Adipocyte (in vitro differentiated cells): ENCODE measurements around the gene SPSB4.

ENCODE experiments used
- DNase-seq: peaks from one replicate; pipeline ENCODE4 v3.0.0-alpha.2; 2015; ENCODE audit warnings: low read depth
- H3K27me3 ChIP-seq: replicated peaks from 2 replicates; pipeline ENCODE4 v1.7.0; 2013; ENCODE audit warnings: mild to moderate bottlenecking, low read length, moderate library complexity; ENCODE audit not compliant: control insufficient read depth, insufficient read depth
- H3K36me3 ChIP-seq: 2 replicates; pipeline ENCODE4 v1.7.0; 2013; ENCODE audit warnings: low read length, mild to moderate bottlenecking, moderate library complexity; ENCODE audit not compliant: control insufficient read depth, insufficient read depth, severe bottlenecking
- H3K4me1 ChIP-seq: 2 replicates; pipeline ENCODE4 v1.7.0; 2013; ENCODE audit warnings: mild to moderate bottlenecking, low read length, moderate library complexity; ENCODE audit not compliant: control insufficient read depth, insufficient read depth
- H3K4me3 ChIP-seq: 2 replicates; pipeline ENCODE4 v1.7.0; 2013; ENCODE audit warnings: mild to moderate bottlenecking, low read length, moderate library complexity
- H3K9ac ChIP-seq: 2 replicates; pipeline ENCODE4 v1.7.0; 2013; ENCODE audit warnings: mild to moderate bottlenecking, low read length, moderate library complexity
- H3K9me3 ChIP-seq: 2 replicates; pipeline ENCODE4 v1.7.0; 2013; ENCODE audit warnings: mild to moderate bottlenecking, low read length, moderate library complexity; ENCODE audit not compliant: control insufficient read depth

SPSB4 gene

GRCh38 chr3:141100531-141101320 is 49.6 kb downstream of the SPSB4 start:
- DNase-seq: no peak

GRCh38 chr3:141102372-141102771 is 51.2 kb downstream of the SPSB4 start:
- DNase-seq: no peak
- H3K9ac ChIP-seq: no peak overlapping the region
- H3K4me3 ChIP-seq: no peak overlapping the region
- H3K36me3 ChIP-seq: no peaks in the 10 kb centered on the region
- H3K9me3 ChIP-seq: peaks cover 8% of the 10 kb centered on the region
- peaks cover 39% of the 10 kb centered on the region for H3K27me3 ChIP-seq
- no peaks in the 10 kb centered on the region for H3K4me1 ChIP-seq

More at GRCh38 chr3:141100531-141101320, 49.6 kb downstream of the SPSB4 start:
- Histone ChIP-seq H3K9me3 (peaks cover 8% of the 10 kb centered on the region), H3K4me1 (no peaks in the 10 kb centered on the region), H3K27me3 (peaks cover 47% of the 10 kb centered on the region), H3K4me3 (no peak overlapping the region), H3K36me3 (no peaks in the 10 kb centered on the region), H3K9ac (no peak overlapping the region)

GRCh38 chr3:141103067-141103466 is 51.9 kb downstream of the SPSB4 start:
- H3K36me3 ChIP-seq: no peaks in the 10 kb centered on the region
- H3K4me3 ChIP-seq: no peak overlapping the region
- no peak for DNase-seq
- peaks cover 39% of the 10 kb centered on the region for H3K27me3 ChIP-seq
- H3K9ac ChIP-seq: no peak overlapping the region
- no peaks in the 10 kb centered on the region for H3K4me1 ChIP-seq
- peaks cover 8% of the 10 kb centered on the region for H3K9me3 ChIP-seq

DNA sequence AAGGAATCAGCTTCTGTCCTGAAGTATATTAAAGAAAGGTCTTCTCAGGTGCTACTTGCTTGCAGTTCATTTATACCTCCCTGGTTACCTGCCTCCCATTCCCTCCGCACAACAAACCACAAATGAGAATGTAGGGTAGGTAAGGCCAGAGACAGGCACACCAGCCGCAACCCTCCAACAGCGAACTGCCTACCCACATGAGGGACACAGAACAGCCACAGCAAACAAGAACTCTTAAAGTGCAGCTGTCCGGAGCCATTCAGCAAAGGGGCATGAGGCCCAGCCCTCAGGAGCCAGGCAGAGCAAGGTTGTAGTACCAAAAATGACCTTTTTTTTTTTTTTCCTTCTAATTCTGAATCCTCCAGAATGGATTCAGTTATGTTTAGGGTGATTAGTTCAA is 52.4 kb downstream of the SPSB4 start:
- H3K4me1 ChIP-seq: no peaks in the 10 kb centered on the region

GRCh38 chr3:141104151-141104821 is 53.1 kb downstream of the SPSB4 start:
- Histone ChIP-seq H3K9ac (no peak overlapping the region), H3K9me3 (peaks cover 3% of the 10 kb centered on the region), H3K27me3 (peaks cover 42% of the 10 kb centered on the region), H3K36me3 (no peaks in the 10 kb centered on the region), H3K4me3 (no peak overlapping the region), H3K4me1 (no peaks in the 10 kb centered on the region)
- no peak for DNase-seq

More for the DNA sequence above, 52.4 kb downstream of the SPSB4 start:
- no peak for DNase-seq
- Histone ChIP-seq H3K36me3 (no peaks in the 10 kb centered on the region), H3K9ac (no peak overlapping the region), H3K4me3 (no peak overlapping the region), H3K9me3 (peaks cover 7% of the 10 kb centered on the region), H3K27me3 (peaks cover 39% of the 10 kb centered on the region)

- Histone ChIP-seq H3K9me3 (peaks cover 12% of the 10 kb centered on the region), H3K27me3 (peaks cover 44% of the 10 kb centered on the region), H3K9ac (no peak overlapping the region), H3K4me1 (no peaks in the 10 kb centered on the region), H3K36me3 (no peaks in the 10 kb centered on the region), H3K4me3 (no peak overlapping the region)
- peak; percentile 95 for DNase-seq
Measured at GRCh38 chr3:141105828-141106628, 54.9 kb downstream of the SPSB4 start.

- no peak for DNase-seq
- no peaks in the 10 kb centered on the region for H3K4me1 ChIP-seq
- H3K4me3 ChIP-seq: no peak overlapping the region
- H3K27me3 ChIP-seq: peaks cover 44% of the 10 kb centered on the region
- peaks cover 12% of the 10 kb centered on the region for H3K9me3 ChIP-seq
- no peaks in the 10 kb centered on the region for H3K36me3 ChIP-seq
- no peak overlapping the region for H3K9ac ChIP-seq
Measured at GRCh38 chr3:141106842-141107241, 55.7 kb downstream of the SPSB4 start.

DNA sequence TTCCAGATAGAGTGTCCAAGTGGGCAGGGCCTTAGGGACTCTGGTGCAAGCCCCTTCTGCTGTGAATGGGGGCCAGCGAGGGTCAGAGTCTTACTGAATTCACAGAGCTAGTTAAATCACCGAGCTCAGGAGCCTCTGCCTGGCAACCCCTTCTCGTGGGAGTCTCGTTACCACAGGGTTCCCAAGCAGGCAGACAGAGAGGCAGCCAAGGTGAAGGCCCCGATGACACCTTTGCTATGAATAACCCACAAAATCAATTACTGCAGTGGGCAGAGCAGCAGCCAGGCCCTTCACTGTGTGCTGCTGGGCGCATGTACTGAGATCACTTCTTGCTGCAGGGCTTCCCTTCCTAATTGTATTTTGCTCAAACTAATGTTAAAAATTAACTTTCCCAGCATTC is 56.9 kb downstream of the SPSB4 start:
- Histone ChIP-seq H3K4me1 (no peaks in the 10 kb centered on the region), H3K9me3 (peaks cover 12% of the 10 kb centered on the region)
- no peak for DNase-seq

DNA sequence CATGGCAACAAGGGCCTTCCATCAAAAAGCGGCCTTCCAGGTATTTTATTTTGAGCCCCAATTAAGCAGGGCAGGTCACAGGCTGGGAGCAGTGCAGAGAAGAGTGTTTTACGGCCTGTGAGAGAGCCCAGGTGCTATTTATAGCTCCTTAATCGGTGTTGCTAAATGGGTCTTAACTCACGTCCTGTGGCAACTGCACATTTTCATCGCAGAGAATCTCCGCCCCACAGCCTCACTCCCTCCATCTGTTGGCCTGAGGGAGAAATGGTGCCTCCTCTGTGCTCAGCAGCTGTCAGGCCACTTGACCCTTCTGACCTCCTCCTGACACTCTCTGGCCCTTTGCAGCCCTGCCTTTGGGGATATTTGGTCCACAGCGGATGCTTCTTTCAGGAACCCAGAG is 58.6 kb downstream of the SPSB4 start:
- peaks cover 12% of the 10 kb centered on the region for H3K9me3 ChIP-seq
- peaks cover 4% of the 10 kb centered on the region for H3K4me1 ChIP-seq
- peaks cover 37% of the 10 kb centered on the region for H3K27me3 ChIP-seq
- no peak overlapping the region for H3K4me3 ChIP-seq
- no peak for DNase-seq
- H3K9ac ChIP-seq: no peak overlapping the region
- no peaks in the 10 kb centered on the region for H3K36me3 ChIP-seq

More for the DNA sequence above, 56.9 kb downstream of the SPSB4 start:
- H3K9ac ChIP-seq: no peak overlapping the region
- H3K27me3 ChIP-seq: peaks cover 39% of the 10 kb centered on the region
- H3K36me3 ChIP-seq: no peaks in the 10 kb centered on the region
- H3K4me3 ChIP-seq: no peak overlapping the region

GRCh38 chr3:141110322-141110721 is 59.2 kb downstream of the SPSB4 start:
- peaks cover 12% of the 10 kb centered on the region for H3K9me3 ChIP-seq
- H3K27me3 ChIP-seq: peaks cover 37% of the 10 kb centered on the region
- no peak overlapping the region for H3K4me3 ChIP-seq
- peaks cover 10% of the 10 kb centered on the region for H3K4me1 ChIP-seq
- no peak overlapping the region for H3K9ac ChIP-seq
- DNase-seq: no peak
- no peaks in the 10 kb centered on the region for H3K36me3 ChIP-seq
